Measurements from ENCODE around the gene CADPS2. TPM values are rescaled to one million over a fixed set of nuclear protein-coding genes. Genes with fewer than 3 reads are reported as not detected.
A peak's percentile ranks its signal among the peaks of the same experiment; 100 is the strongest.

Gene CADPS2
- total and polyA plus RNA-seq, 8 donors: 7.7 to 27.3 (median 18.6) TPM

DNA sequence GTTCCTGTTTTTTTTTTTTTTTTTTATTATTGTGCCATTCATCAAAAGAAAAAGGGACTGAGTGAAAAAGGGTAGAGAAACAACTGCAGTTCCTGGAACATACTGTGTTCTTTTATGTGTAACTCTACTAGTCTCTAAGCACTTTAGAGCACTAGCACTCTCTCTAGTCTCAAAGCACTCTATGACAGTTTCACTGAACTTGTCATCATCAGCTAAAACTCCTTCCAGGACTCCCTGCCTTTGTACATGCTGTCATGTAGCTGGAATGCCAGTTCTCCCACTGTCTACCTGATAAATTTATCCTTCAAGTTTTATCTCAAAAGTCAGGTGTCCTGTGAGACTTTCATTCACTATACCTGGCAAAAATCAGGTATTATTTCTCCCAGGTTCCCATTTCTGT, 333.5 kb downstream of the CADPS2 start:
- FAIRE-seq (no peak), ATAC-seq (peak in 1 of 4 donors; percentile 12), DNase-seq (no peak)
- Histone ChIP-seq H3K27me3 (no peaks in the 10 kb centered on the region), H3K27ac (no peak overlapping the region), H3K4me3 (no peak overlapping the region), H3K36me3 (no peaks in the 10 kb centered on the region), H3K9me3 (no peaks in the 10 kb centered on the region), H3K4me1 (peaks cover 0 to 13% (median 6%) of the 10 kb centered on the region in 3 donors)
- TF ChIP-seq, protein P1, sequence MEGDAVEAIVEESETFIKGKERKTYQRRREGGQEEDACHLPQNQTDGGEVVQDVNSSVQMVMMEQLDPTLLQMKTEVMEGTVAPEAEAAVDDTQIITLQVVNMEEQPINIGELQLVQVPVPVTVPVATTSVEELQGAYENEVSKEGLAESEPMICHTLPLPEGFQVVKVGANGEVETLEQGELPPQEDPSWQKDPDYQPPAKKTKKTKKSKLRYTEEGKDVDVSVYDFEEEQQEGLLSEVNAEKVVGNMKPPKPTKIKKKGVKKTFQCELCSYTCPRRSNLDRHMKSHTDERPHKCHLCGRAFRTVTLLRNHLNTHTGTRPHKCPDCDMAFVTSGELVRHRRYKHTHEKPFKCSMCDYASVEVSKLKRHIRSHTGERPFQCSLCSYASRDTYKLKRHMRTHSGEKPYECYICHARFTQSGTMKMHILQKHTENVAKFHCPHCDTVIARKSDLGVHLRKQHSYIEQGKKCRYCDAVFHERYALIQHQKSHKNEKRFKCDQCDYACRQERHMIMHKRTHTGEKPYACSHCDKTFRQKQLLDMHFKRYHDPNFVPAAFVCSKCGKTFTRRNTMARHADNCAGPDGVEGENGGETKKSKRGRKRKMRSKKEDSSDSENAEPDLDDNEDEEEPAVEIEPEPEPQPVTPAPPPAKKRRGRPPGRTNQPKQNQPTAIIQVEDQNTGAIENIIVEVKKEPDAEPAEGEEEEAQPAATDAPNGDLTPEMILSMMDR (IDR thresholded peaks at IDR 0.05): no peak
- intact Hi-C loops (cut with DNase I): no loop called here

DNA sequence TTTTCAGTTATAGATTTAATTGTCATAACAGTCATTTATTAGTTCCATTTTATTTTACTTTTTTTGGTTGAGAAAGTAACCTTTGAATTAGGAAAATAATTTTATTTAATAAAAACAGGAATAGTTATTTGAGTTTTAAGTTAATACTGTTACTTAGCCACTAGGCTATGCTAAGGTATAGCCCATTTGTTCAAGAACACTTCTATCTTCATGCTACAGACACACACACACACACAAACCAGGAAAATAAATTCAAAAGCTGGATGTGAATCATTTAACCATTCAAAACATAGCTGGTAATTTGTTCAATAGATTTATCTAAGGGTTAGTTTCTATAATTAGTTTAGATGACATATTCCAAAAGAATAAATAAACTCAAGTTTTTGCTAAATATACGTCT, 335.7 kb downstream of the CADPS2 start:
- H3K36me3 ChIP-seq: no peaks in the 10 kb centered on the region
- H3K4me1 ChIP-seq: no peaks in the 10 kb centered on the region
- TF ChIP-seq, protein P1 (IDR thresholded peaks at IDR 0.05): no peak
- intact Hi-C loops (cut with DNase I): no loop called here
- ATAC-seq (no peak), DNase-seq (no peak), FAIRE-seq (peak; percentile 47)
- 78 to 86% methylated on average over 1 of the region's 1 CpG for WGBS, 2 donors
- H3K4me3 ChIP-seq: no peak overlapping the region
- H3K9me3 ChIP-seq: no peaks in the 10 kb centered on the region
- no peaks in the 10 kb centered on the region for H3K27me3 ChIP-seq
- no peak overlapping the region for H3K27ac ChIP-seq

DNA sequence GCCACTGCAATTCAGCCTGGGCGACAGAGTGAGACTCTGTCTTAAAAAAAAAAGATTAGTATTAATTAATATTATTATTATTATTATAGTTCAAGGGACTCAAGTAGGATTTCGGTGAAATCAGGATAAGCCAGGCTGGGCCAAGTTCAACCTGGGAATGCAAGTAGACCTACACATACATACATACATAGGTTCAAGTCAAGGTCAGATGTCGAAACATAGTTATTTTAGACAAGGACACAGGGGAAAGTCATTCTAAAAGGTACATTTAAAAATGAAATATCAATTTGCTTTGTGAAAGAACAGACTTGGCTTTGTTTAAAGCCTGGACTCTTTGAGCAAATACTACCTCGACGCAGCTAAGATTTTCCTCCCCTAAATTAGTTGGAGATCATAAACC, 336.7 kb downstream of the CADPS2 start:
- ATAC-seq: no peak
- TF ChIP-seq, protein P1 (IDR thresholded peaks at IDR 0.05): no peak
- Histone ChIP-seq H3K27me3 (no peaks in the 10 kb centered on the region), H3K4me3 (no peak overlapping the region), H3K9me3 (no peaks in the 10 kb centered on the region), H3K36me3 (no peaks in the 10 kb centered on the region), H3K4me1 (no peaks in the 10 kb centered on the region), H3K27ac (no peak overlapping the region)
- WGBS, 2 donors: 81 to 87% methylated on average over 5 of the region's 5 CpGs
- intact Hi-C loops (cut with DNase I): no loop called here
- no peak for DNase-seq
- no peak for FAIRE-seq

DNA sequence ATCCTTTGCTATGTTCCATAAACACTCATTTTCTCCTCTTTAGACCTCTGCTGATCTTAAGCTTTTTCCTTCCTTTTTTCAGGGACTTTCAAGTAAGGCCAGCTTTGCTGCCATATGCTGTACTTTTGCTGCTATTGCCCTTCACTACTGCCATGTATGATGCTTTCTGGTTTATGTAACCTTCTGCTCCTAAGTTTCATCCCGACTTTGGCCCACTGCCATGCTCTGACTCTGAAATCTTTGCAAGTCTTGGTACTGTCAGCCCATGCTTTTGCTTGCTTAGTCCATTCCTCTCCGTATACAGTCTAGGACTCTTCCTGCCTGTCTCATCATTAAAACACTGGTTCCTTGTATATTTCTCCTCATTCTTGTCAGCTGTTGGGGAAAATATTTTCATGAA, 339.8 kb downstream of the CADPS2 start:
- FAIRE-seq (no peak), ATAC-seq (no peak), DNase-seq (peak in 1 of 6 donors; percentile 11)
- no peaks in the 10 kb centered on the region for H3K9me3 ChIP-seq
- no peaks in the 10 kb centered on the region for H3K27me3 ChIP-seq
- no peaks in the 10 kb centered on the region for H3K4me1 ChIP-seq
- TF ChIP-seq, protein P1 (IDR thresholded peaks at IDR 0.05): no peak
- 47 to 84% methylated on average over 2 of the region's 2 CpGs for WGBS, 2 donors
- no peak overlapping the region for H3K27ac ChIP-seq
- intact Hi-C loops (cut with DNase I): no loop called here
- no peak overlapping the region for H3K4me3 ChIP-seq
- H3K36me3 ChIP-seq: no peaks in the 10 kb centered on the region

DNA sequence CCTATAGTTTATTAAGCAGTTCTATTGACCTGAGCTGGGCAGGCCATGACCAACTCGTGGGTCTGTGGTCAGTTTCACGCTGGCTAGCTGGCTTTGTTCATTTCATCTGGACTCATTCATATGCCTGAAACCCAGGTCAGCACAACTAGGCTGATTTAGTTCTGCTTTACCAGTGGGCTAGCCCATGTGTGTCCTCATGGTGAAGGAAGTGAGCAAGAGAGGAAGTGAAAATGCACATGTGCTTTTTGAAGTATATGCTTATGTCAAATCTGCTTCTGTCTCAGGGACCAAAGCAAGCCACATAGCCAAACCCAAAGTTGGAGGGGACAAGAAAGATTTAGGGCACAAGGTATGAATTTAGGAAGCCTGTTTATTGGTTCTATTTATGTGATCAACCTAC, 341.8 kb downstream of the CADPS2 start:
- DNase-seq (no peak), ATAC-seq (peak in 2 of 4 donors; percentile 61 to 68), FAIRE-seq (no peak)
- no peaks in the 10 kb centered on the region for H3K9me3 ChIP-seq
- TF ChIP-seq, protein P1 (IDR thresholded peaks at IDR 0.05): no peak
- no peak overlapping the region for H3K27ac ChIP-seq
- H3K36me3 ChIP-seq: no peaks in the 10 kb centered on the region
- no peaks in the 10 kb centered on the region for H3K27me3 ChIP-seq
- no peak overlapping the region for H3K4me3 ChIP-seq
- H3K4me1 ChIP-seq: no peaks in the 10 kb centered on the region
- WGBS, 2 donors: 85 to 88% methylated on average over 2 of the region's 2 CpGs
- intact Hi-C loops (cut with DNase I): no loop called here

Data from pancreas (tissue), 10 donors.